GM12878 (cell line): ENCODE measurements around the gene EHD4. TPM values are rescaled to one million over a fixed set of nuclear protein-coding genes. Genes with fewer than 3 reads are reported as not detected.

Experiments
- BCLAF1 ChIP-seq: fragments of 450-650 bp; IDR thresholded peaks from 2 replicates; pipeline ENCODE4 v1.6.1; 2017; ENCODE audit warnings: antibody characterized with exemption, mild to moderate bottlenecking, moderate library complexity
- CREB1 ChIP-seq: IDR thresholded peaks from 2 replicates; pipeline ENCODE4 v1.6.1; 2012; ENCODE audit warnings: low read depth, mild to moderate bottlenecking, inconsistent platforms
- HDAC2 ChIP-seq: fragments of 200-600 bp; sonication (generic); IDR thresholded peaks from 2 replicates; pipeline ENCODE4 v1.6.1; 2017
- IKZF2 ChIP-seq, 2 experiments: fragments of 450-650 bp; IDR thresholded peaks; 2 replicates each; pipeline ENCODE4 v1.6.1; 2017; ENCODE audit warnings: mild to moderate bottlenecking in 2 of 2, moderate library complexity in 2 of 2
- IRF3 ChIP-seq: fragments of 450-650 bp; IDR thresholded peaks from 2 replicates; pipeline ENCODE4 v1.6.1; 2014; ENCODE audit warnings: mild to moderate bottlenecking
- NFIC ChIP-seq: IDR thresholded peaks from 2 replicates; pipeline ENCODE4 v1.6.1; 2012; ENCODE audit warnings: low read depth, mild to moderate bottlenecking, inconsistent platforms, low read length, moderate library complexity
- POLR2AphosphoS2 ChIP-seq: IDR thresholded peaks from 2 replicates; pipeline ENCODE4 v1.6.1; 2011; ENCODE audit warnings: low read depth, mild to moderate bottlenecking, low read length, improper control_type of control experiment, moderate library complexity
- SIN3A ChIP-seq: IDR thresholded peaks from 2 replicates; pipeline ENCODE4 v1.6.1; 2012; ENCODE audit warnings: low read depth, low read length, improper control_type of control experiment
- SPI1 ChIP-seq: IDR thresholded peaks from 2 replicates; pipeline ENCODE4 v1.6.1; 2011; ENCODE audit warnings: low read depth, mild to moderate bottlenecking, low read length, moderate library complexity, borderline replicate concordance; ENCODE audit not compliant: insufficient read depth
- SRF ChIP-seq, 2 experiments: IDR thresholded peaks; 2 replicates each; pipeline ENCODE4 v1.6.1; 2011; ENCODE audit warnings: low read depth in 2 of 2, low read length in 2 of 2, mild to moderate bottlenecking in 1 of 2, moderate library complexity in 1 of 2
- TAF1 ChIP-seq: IDR thresholded peaks from 2 replicates; pipeline ENCODE4 v1.6.1; 2011; ENCODE audit warnings: mild to moderate bottlenecking, low read depth, low read length, borderline replicate concordance
- USF2 ChIP-seq: IDR thresholded peaks from 2 replicates; pipeline ENCODE4 v1.6.1; 2011; ENCODE audit warnings: low read depth, low read length, improper control_type of control experiment, borderline replicate concordance
- polyA plus RNA-seq, 11 experiments: library from polyadenylated mRNA; depleted of rRNA in 4 of 11; unstranded in 6 of 11; stranded (reverse) in 5 of 11; fragments of >200 nt; fragmentation: Nextera tagmentation in 4 of 11; fragmentation: Illumina TruSeq in 1 of 11; extraction: Ambion mirVana in 4 of 11; extraction: Trizol in 1 of 11; gene quantifications; 1 replicate in 1 of 11; 2 replicates in 10 of 11; pipeline versions ENCODE4 v1.2.1 to v1.2.3, GENCODE V29; 2011 to 2016; ENCODE audit warnings: inconsistent platforms in 2 of 11, missing spikeins in 2 of 11, low read depth in 1 of 11
- total RNA-seq, 4 experiments: library from RNA; depleted of rRNA in 3 of 4; stranded (reverse); fragments of >200 nt in 3 of 4; fragmentation: Illumina TruSeq in 1 of 4; extraction: Trizol in 1 of 4; gene quantifications; 2 replicates each; pipeline versions ENCODE4 v1.2.1 to v1.2.3, GENCODE V29; 2013 to 2021
- TF ChIP-seq, protein P1 (sequence below): fragments of 450-650 bp; IDR thresholded peaks from 2 replicates; pipeline ENCODE4 v1.6.1; 2017; ENCODE audit warnings: borderline replicate concordance
- TF ChIP-seq, protein P2 (sequence below): fragments of 150-350 bp; IDR thresholded peaks from 2 replicates; pipeline ENCODE4 v1.6.1; 2016; ENCODE audit warnings: low read depth, low read length
- TF ChIP-seq, protein P3 (sequence below): IDR thresholded peaks from 2 replicates; pipeline ENCODE4 v1.6.1; 2011; ENCODE audit warnings: low read depth, mild to moderate bottlenecking, low read length, moderate library complexity, borderline replicate concordance; ENCODE audit errors: extremely low read depth
- TF ChIP-seq, protein P4 (sequence below), 3 experiments: IDR thresholded peaks in 2 of 3; conservative IDR thresholded peaks in 1 of 3; 2 replicates each; pipeline ENCODE4 v1.5.1; 2011; ENCODE audit warnings: low read depth in 3 of 3, low read length in 3 of 3, mild to moderate bottlenecking in 3 of 3, control low read depth in 2 of 3, moderate library complexity in 2 of 3, inconsistent platforms in 1 of 3, mixed read lengths in 1 of 3; ENCODE audit not compliant: control insufficient read depth in 2 of 3, insufficient read depth in 1 of 3; ENCODE audit errors: extremely low read depth in 1 of 3

The EHD4 gene
- total and polyA plus RNA-seq, 10 of the 15 experiments (the other 5 are each of a cell fraction or from before 2014, with no cell fraction given) = 4.2 to 62.9 (median 44.7) TPM

DNA sequence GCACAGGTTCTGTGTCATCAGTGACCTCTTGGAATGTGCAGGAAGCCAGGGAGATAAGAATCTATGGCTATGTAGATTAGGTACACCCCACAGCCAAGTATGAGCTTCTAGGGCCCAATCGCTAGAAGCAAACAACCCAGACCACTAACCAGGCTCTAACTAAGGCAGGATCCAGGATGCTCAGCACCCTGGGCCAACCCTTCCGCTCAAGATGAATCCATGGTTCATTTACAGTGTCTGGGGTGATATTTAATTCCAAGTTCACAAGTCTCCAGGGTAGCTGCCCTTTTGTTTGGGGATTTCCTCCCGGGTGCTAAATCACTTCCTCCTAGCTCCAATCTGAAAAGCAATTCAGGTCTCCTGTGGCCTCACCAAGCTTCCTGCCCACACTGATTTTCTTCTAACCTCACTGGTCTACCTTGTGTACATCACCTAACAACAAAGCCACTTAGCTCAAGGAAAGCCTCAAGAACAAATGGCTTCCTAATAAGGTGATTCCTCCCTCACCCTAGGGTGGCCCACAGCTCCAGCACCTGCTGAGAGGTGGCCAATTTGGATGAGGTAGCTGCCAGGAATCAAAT is 2.4 kb downstream of the EHD4 start (continued):
- TF ChIP-seq SPI1 = peak; percentile 83
- peak; percentile 82 to 87 for TF ChIP-seq IKZF2 (IDR thresholded peaks at IDR 0.05)
- TF ChIP-seq, protein P1, sequence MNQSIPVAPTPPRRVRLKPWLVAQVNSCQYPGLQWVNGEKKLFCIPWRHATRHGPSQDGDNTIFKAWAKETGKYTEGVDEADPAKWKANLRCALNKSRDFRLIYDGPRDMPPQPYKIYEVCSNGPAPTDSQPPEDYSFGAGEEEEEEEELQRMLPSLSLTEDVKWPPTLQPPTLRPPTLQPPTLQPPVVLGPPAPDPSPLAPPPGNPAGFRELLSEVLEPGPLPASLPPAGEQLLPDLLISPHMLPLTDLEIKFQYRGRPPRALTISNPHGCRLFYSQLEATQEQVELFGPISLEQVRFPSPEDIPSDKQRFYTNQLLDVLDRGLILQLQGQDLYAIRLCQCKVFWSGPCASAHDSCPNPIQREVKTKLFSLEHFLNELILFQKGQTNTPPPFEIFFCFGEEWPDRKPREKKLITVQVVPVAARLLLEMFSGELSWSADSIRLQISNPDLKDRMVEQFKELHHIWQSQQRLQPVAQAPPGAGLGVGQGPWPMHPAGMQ = no peak
- TF ChIP-seq IRF3 = no peak
- peak; percentile 68; the same call in 1 of the 2 replicates for TF ChIP-seq TAF1
- TF ChIP-seq, protein P2, sequence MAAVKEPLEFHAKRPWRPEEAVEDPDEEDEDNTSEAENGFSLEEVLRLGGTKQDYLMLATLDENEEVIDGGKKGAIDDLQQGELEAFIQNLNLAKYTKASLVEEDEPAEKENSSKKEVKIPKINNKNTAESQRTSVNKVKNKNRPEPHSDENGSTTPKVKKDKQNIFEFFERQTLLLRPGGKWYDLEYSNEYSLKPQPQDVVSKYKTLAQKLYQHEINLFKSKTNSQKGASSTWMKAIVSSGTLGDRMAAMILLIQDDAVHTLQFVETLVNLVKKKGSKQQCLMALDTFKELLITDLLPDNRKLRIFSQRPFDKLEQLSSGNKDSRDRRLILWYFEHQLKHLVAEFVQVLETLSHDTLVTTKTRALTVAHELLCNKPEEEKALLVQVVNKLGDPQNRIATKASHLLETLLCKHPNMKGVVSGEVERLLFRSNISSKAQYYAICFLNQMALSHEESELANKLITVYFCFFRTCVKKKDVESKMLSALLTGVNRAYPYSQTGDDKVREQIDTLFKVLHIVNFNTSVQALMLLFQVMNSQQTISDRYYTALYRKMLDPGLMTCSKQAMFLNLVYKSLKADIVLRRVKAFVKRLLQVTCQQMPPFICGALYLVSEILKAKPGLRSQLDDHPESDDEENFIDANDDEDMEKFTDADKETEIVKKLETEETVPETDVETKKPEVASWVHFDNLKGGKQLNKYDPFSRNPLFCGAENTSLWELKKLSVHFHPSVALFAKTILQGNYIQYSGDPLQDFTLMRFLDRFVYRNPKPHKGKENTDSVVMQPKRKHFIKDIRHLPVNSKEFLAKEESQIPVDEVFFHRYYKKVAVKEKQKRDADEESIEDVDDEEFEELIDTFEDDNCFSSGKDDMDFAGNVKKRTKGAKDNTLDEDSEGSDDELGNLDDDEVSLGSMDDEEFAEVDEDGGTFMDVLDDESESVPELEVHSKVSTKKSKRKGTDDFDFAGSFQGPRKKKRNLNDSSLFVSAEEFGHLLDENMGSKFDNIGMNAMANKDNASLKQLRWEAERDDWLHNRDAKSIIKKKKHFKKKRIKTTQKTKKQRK = no peak
- peak; percentile 61 to 90 for TF ChIP-seq SRF (IDR thresholded peaks at IDR 0.05; ENCODE audit: low read depth in 2 of 2, low read length in 2 of 2)
- no peak for TF ChIP-seq POLR2AphosphoS2
- TF ChIP-seq SIN3A = no peak
- TF ChIP-seq HDAC2 = no peak
- TF ChIP-seq, protein P3, sequence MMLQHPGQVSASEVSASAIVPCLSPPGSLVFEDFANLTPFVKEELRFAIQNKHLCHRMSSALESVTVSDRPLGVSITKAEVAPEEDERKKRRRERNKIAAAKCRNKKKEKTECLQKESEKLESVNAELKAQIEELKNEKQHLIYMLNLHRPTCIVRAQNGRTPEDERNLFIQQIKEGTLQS = no peak
- no peak for TF ChIP-seq CREB1
- TF ChIP-seq BCLAF1 = no peak
- no peak for TF ChIP-seq USF2
- no peak for TF ChIP-seq NFIC
- TF ChIP-seq, protein P4, sequence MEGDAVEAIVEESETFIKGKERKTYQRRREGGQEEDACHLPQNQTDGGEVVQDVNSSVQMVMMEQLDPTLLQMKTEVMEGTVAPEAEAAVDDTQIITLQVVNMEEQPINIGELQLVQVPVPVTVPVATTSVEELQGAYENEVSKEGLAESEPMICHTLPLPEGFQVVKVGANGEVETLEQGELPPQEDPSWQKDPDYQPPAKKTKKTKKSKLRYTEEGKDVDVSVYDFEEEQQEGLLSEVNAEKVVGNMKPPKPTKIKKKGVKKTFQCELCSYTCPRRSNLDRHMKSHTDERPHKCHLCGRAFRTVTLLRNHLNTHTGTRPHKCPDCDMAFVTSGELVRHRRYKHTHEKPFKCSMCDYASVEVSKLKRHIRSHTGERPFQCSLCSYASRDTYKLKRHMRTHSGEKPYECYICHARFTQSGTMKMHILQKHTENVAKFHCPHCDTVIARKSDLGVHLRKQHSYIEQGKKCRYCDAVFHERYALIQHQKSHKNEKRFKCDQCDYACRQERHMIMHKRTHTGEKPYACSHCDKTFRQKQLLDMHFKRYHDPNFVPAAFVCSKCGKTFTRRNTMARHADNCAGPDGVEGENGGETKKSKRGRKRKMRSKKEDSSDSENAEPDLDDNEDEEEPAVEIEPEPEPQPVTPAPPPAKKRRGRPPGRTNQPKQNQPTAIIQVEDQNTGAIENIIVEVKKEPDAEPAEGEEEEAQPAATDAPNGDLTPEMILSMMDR (IDR thresholded peaks at IDR 0.05 in 2 of 3, conservative IDR thresholded peaks at IDR 0.05 in 1 of 3; ENCODE audit: control insufficient read depth in 2 of 3, extremely low read depth in 1 of 3, insufficient read depth in 1 of 3, low read depth in 3 of 3, low read length in 3 of 3) = no peak
